ENCODE measurements around the gene TAL2. TPM values are rescaled to one million over a fixed set of nuclear protein-coding genes. Genes with fewer than 3 reads are reported as not detected.

TAL2 gene
- total RNA-seq, 1 donor from 2014 or later, result not detected

DNA sequence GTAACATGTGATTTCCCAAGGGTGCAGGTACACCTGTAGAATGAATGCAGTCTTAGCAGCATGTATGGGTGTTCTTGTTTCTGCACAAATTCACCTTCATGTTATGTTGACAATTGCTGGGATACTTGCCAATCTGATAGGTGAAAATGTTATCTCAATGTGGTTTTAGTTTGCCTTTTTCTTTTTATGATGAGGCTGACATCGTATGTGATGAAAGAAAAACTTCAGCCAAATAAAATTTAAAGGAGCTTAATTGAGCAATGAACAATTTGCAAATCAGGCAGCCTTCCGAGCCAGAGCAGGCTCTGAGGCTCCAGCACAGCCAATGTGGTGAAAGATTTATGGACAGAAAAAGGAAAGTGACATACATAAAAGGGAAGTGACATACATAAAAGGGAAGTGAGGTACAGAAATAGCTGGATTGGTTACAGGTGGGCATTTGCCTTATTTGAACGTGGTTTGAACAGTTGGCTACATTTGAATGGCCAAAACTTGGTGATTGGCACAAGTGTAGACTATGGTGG is 10.5 kb downstream of the TAL2 start:
- DNase-seq (ENCODE audit: low read depth), result no peak
- H3K4me3 ChIP-seq (ENCODE audit: low read depth, low read length), result no peak overlapping the region
- TF ChIP-seq, protein P1, sequence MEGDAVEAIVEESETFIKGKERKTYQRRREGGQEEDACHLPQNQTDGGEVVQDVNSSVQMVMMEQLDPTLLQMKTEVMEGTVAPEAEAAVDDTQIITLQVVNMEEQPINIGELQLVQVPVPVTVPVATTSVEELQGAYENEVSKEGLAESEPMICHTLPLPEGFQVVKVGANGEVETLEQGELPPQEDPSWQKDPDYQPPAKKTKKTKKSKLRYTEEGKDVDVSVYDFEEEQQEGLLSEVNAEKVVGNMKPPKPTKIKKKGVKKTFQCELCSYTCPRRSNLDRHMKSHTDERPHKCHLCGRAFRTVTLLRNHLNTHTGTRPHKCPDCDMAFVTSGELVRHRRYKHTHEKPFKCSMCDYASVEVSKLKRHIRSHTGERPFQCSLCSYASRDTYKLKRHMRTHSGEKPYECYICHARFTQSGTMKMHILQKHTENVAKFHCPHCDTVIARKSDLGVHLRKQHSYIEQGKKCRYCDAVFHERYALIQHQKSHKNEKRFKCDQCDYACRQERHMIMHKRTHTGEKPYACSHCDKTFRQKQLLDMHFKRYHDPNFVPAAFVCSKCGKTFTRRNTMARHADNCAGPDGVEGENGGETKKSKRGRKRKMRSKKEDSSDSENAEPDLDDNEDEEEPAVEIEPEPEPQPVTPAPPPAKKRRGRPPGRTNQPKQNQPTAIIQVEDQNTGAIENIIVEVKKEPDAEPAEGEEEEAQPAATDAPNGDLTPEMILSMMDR (conservative IDR thresholded peaks at IDR 0.05; ENCODE audit: low read depth, low read length), result no peak

DNA sequence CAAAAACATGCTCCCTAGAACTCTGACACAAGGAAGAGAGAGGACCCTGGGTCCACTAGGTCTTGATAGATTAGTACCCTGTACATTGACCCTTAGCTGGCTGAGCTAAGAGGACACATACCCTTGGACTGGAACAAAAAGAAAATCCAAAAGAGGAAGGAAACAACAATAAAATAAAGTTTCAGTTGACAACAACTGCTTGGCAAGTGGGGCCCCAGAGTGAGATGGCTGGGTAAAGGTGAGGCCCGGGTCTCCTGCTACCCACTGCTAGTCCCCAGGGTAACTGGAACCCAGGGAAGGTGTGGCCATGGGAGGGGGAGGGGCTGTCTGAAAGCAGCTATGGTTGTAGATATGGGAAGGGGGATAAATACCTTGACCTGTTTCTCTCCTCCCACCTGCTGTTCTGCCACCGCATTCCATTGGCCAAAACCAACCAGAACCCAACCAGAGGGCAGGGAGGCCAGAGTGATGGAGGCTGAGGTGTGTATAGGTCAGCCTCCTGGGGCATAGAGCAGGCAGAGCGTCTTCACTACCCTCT is 11.7 kb downstream of the TAL2 start:
- no peak overlapping the region for H3K4me3 ChIP-seq (ENCODE audit: low read depth, low read length)
- no peak for DNase-seq (ENCODE audit: low read depth)
- TF ChIP-seq, protein P1 (conservative IDR thresholded peaks at IDR 0.05; ENCODE audit: low read depth, low read length), result no peak

DNA sequence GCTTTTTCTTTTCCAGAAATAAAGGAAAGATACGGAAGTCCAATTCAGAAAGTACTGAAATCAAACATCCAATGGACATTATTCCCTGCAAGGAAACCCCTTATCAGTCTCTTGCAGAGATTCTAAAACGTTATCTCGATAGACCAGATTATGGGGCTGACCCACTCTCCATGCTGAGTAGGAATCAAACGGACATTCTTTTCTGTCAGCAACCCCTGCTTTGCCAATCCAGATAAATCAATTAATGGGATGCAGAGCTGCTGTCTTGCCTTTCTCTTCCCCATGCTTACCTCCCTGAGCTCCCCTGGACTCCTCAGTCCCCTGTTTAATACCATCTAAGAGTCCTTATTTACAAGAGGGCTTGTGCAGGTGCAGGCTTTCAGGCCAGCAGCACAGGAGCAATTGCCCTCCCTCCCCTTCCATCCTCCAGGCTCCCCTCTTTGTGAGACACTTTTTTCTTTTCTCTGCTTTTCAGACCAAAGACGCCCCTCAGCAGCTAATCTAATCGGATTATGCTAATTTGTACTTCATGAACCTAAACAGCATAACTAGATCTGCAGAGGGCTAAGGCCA is 14.2 kb downstream of the TAL2 start:
- no peak overlapping the region for H3K4me3 ChIP-seq (ENCODE audit: low read depth, low read length)
- TF ChIP-seq, protein P1 (conservative IDR thresholded peaks at IDR 0.05; ENCODE audit: low read depth, low read length), result no peak
- DNase-seq (ENCODE audit: low read depth), result no peak

DNA sequence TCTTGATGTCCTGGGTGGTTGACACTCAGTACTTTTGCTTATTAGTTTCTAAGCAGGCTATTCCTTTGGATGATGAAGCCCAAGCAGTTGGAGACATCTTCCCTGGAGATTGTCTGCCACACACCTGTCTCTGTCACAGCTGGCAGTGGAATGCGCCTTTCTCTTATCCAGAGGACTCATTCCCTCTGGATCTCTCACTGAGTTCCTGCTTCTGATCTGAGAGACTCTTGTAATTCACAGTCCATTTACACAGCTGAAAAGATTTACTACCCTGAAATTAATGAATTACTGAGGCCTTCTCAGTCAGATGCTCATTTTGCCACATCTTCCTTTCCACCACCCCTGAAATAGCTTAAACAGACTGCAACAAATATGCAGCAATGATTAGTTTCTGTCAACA is 15.9 kb downstream of the TAL2 start:
- TF ChIP-seq, protein P1 (conservative IDR thresholded peaks at IDR 0.05; ENCODE audit: low read depth, low read length), result no peak
- H3K4me3 ChIP-seq (ENCODE audit: low read depth, low read length), result no peak overlapping the region
- no peak for DNase-seq (ENCODE audit: low read depth)

DNA sequence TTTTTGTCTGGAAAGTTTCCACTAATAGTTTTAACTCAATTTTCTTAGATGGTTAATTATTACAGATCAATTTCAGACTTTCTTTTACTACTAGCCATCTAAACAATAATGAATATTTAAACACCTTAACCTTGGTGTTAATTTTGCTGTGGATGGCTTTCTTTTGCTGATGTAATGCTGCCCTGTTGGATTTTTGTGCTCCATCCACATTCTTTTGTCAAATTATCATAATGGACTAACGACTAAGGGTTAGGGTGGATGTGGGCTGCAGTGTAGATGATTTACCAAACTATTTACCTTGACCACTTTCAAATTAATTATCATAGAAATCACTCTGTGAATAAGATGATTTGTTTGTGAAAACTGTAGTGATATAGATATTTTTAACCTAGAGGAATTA is 16.5 kb downstream of the TAL2 start:
- DNase-seq (ENCODE audit: low read depth), result no peak
- H3K4me3 ChIP-seq (ENCODE audit: low read depth, low read length), result no peak overlapping the region
- TF ChIP-seq, protein P1 (conservative IDR thresholded peaks at IDR 0.05; ENCODE audit: low read depth, low read length), result no peak

DNA sequence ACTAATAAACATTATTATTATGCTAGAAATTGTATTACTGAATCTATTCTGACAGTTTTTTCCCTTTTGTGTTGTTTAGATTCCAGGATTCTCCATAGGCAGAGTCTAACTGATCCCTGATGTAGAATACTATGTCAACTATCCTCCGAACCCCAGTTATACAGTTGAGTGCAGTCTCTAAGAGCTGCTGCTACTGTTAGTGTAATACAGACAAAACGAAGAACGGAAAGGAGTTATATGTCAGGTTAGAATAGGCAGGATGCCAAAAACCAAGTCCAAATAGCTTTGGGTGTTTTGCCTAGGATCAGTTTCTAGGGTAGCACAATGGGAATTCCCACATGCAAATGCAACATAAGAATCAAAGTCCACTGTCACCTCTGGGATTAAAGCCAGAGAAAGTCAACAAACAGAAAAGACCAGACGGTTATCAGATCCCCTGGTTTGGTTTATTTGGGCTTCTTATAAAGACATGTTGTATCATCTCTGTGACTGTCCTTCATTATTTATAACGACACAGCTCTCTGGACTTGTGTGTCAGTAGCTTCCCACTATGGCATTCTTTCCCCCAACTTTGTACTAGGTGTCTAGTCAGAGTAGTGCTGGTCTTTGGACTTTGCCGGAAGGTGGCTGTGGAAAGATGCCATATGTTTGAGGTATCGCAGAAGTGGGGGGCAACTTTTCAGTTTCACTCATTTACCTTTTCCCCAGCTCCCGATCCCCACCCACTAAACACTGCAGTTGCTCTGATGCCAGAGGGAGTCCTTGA is 17.2 kb downstream of the TAL2 start:
- H3K4me3 ChIP-seq (ENCODE audit: low read depth, low read length), result no peak overlapping the region
- no peak for DNase-seq (ENCODE audit: low read depth)
- TF ChIP-seq, protein P1 (conservative IDR thresholded peaks at IDR 0.05; ENCODE audit: low read depth, low read length), result no peak

Data from epithelial cell of proximal tubule (primary cell).